DOHH2 (cell line): ENCODE results near the gene EYA2.

Source experiments
- H3F3A ChIP-seq: fragments of 200-600 bp; sonication (generic), shearing (Covaris generic); 2 replicates; pipeline ENCODE4 v1.6.0; 2016; ENCODE audit warnings: antibody characterized with exemption, mild to moderate bottlenecking; ENCODE audit not compliant: control insufficient read depth, insufficient read depth
- H3K27ac ChIP-seq: fragments of 200-600 bp; sonication (generic); 2 replicates; pipeline ENCODE4 v1.5.1; 2014; ENCODE audit warnings: low read depth, mild to moderate bottlenecking, low read length, moderate library complexity
- H3K27me3 ChIP-seq: fragments of 200-600 bp; sonication (generic); 2 replicates; pipeline ENCODE4 v1.6.1; 2014; ENCODE audit warnings: mild to moderate bottlenecking, low read length, mixed read lengths; ENCODE audit not compliant: control insufficient read depth
- H3K36me3 ChIP-seq: fragments of 200-600 bp; sonication (generic); 2 replicates; pipeline ENCODE4 v1.6.1; 2014; ENCODE audit warnings: mild to moderate bottlenecking, low read length, moderate library complexity, mixed read lengths; ENCODE audit not compliant: control insufficient read depth
- H3K4me1 ChIP-seq: fragments of 200-600 bp; sonication (generic); 2 replicates; pipeline ENCODE4 v1.6.1; 2014; ENCODE audit warnings: mild to moderate bottlenecking, low read length, mixed read lengths; ENCODE audit not compliant: control insufficient read depth
- H3K4me2 ChIP-seq: fragments of 200-600 bp; sonication (generic); 2 replicates; pipeline ENCODE4 v1.6.0; 2014; ENCODE audit warnings: mild to moderate bottlenecking, low read length, moderate library complexity
- H3K4me3 ChIP-seq: fragments of 200-600 bp; sonication (generic); 2 replicates; pipeline ENCODE4 v1.5.1; 2014; ENCODE audit warnings: mild to moderate bottlenecking, low read length, mixed read lengths
- H3K79me2 ChIP-seq: fragments of 200-600 bp; sonication (generic); 2 replicates; pipeline ENCODE4 v1.6.1; 2014; ENCODE audit warnings: mild to moderate bottlenecking, low read length, mixed read lengths; ENCODE audit not compliant: control insufficient read depth
- H3K9me2 ChIP-seq: fragments of 200-600 bp; sonication (generic); replicated peaks from 2 replicates; pipeline ENCODE4 v1.6.1; 2014; ENCODE audit warnings: mild to moderate bottlenecking, low read length, mixed read lengths; ENCODE audit not compliant: control insufficient read depth
- H3K9me3 ChIP-seq: fragments of 200-600 bp; sonication (generic); 2 replicates; pipeline ENCODE4 v1.6.1; 2014; ENCODE audit warnings: antibody characterized with exemption, low read length, mixed read lengths; ENCODE audit not compliant: control insufficient read depth, insufficient read depth
- H4K20me1 ChIP-seq: fragments of 200-600 bp; sonication (generic); 2 replicates; pipeline ENCODE4 v1.6.0; 2014; ENCODE audit warnings: low read depth, mild to moderate bottlenecking, antibody characterized with exemption, low read length, moderate library complexity; ENCODE audit not compliant: control insufficient read depth, insufficient read depth
- EZH2phosphoT487 ChIP-seq: fragments of 200-600 bp; sonication (generic); IDR thresholded peaks from 2 replicates; pipeline ENCODE4 v1.6.1; 2017; ENCODE audit warnings: borderline replicate concordance, mild to moderate bottlenecking, antibody characterized with exemption, low read length, moderate library complexity, mixed read lengths
- TF ChIP-seq, protein P1 (sequence below): fragments of 200-600 bp; sonication (generic); IDR thresholded peaks from one replicate; pipeline ENCODE4 v1.5.1; 2014; ENCODE audit warnings: antibody characterized with exemption, mild to moderate bottlenecking, low read depth, low read length; ENCODE audit not compliant: poor library complexity, severe bottlenecking

The EYA2 gene

GRCh38 chr20:47021850-47022249 is 127.2 kb downstream of the EYA2 start:
- no peak overlapping the region for H3K4me2 ChIP-seq
- no peaks in the 10 kb centered on the region for H4K20me1 ChIP-seq
- no peaks in the 10 kb centered on the region for H3K36me3 ChIP-seq
- no peaks in the 10 kb centered on the region for H3K79me2 ChIP-seq
- TF ChIP-seq, protein P1, sequence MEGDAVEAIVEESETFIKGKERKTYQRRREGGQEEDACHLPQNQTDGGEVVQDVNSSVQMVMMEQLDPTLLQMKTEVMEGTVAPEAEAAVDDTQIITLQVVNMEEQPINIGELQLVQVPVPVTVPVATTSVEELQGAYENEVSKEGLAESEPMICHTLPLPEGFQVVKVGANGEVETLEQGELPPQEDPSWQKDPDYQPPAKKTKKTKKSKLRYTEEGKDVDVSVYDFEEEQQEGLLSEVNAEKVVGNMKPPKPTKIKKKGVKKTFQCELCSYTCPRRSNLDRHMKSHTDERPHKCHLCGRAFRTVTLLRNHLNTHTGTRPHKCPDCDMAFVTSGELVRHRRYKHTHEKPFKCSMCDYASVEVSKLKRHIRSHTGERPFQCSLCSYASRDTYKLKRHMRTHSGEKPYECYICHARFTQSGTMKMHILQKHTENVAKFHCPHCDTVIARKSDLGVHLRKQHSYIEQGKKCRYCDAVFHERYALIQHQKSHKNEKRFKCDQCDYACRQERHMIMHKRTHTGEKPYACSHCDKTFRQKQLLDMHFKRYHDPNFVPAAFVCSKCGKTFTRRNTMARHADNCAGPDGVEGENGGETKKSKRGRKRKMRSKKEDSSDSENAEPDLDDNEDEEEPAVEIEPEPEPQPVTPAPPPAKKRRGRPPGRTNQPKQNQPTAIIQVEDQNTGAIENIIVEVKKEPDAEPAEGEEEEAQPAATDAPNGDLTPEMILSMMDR, result no peak
- no peak for TF ChIP-seq EZH2phosphoT487
- no peaks in the 10 kb centered on the region for H3K9me3 ChIP-seq
- H3K4me3 ChIP-seq, result no peak overlapping the region
- no peaks in the 10 kb centered on the region for H3F3A ChIP-seq
- no peaks in the 10 kb centered on the region for H3K27me3 ChIP-seq
- H3K27ac ChIP-seq, result no peak overlapping the region
- H3K9me2 ChIP-seq, result no peaks in the 10 kb centered on the region
- H3K4me1 ChIP-seq, result no peaks in the 10 kb centered on the region

DNA sequence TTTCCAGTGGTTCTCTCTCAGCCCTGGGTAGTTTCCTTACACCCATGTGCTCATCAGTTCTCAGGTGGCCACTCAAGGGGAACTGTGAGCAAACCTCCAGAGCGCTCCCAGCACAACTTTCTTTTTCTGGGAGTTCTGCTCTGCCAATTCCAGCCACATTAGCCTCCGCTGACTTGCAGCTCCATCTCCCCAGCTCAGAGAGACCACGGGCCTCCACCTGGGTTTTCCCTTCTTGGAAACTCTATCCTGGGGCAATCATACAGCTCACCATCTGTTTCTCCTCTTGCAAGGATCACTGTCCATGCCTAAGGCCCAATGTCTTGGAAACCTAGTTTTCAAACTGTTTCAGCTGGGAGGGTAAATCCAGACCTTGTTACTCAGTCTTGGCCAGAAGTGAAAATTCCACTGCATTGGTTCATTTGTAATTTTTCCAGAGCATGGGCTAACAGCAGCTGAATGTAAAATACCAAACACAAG is 129.9 kb downstream of the EYA2 start:
- H3K4me3 ChIP-seq, result no peak overlapping the region
- H4K20me1 ChIP-seq, result no peaks in the 10 kb centered on the region
- H3K36me3 ChIP-seq, result no peaks in the 10 kb centered on the region
- no peak overlapping the region for H3K4me2 ChIP-seq
- no peaks in the 10 kb centered on the region for H3K79me2 ChIP-seq
- no peaks in the 10 kb centered on the region for H3K9me3 ChIP-seq
- no peak overlapping the region for H3K27ac ChIP-seq
- TF ChIP-seq, protein P1, result no peak
- no peak for TF ChIP-seq EZH2phosphoT487
- no peaks in the 10 kb centered on the region for H3K27me3 ChIP-seq
- H3K4me1 ChIP-seq, result no peaks in the 10 kb centered on the region
- no peaks in the 10 kb centered on the region for H3F3A ChIP-seq
- H3K9me2 ChIP-seq, result no peaks in the 10 kb centered on the region

- no peaks in the 10 kb centered on the region for H3K79me2 ChIP-seq
- no peak overlapping the region for H3K4me2 ChIP-seq
- TF ChIP-seq EZH2phosphoT487, result no peak
- TF ChIP-seq, protein P1, result no peak
Observed at GRCh38 chr20:47027042-47027441, 132.4 kb downstream of the EYA2 start.

More at GRCh38 chr20:47027042-47027441, 132.4 kb downstream of the EYA2 start:
- Histone ChIP-seq H3K36me3 (no peaks in the 10 kb centered on the region), H3K9me2 (no peaks in the 10 kb centered on the region), H3F3A (no peaks in the 10 kb centered on the region), H3K4me3 (no peak overlapping the region), H3K4me1 (no peaks in the 10 kb centered on the region), H4K20me1 (no peaks in the 10 kb centered on the region), H3K27ac (no peak overlapping the region), H3K9me3 (no peaks in the 10 kb centered on the region), H3K27me3 (no peaks in the 10 kb centered on the region)
